Upper lobe of right lung (tissue), 1 donor: Measurements from ENCODE around the gene COQ4. TPM values are rescaled to one million over a fixed set of nuclear protein-coding genes. Genes with fewer than 3 reads are reported as not detected.
"Not testable (repeated sequence)": the region's sequence is repeated elsewhere in the genome, so short reads cannot be mapped to it uniquely, and the experiment has no call there.

Experiments used
- ATAC-seq: fragments of 200-7000 bp; cut with Tn5 transposase; one replicate; pipeline ENCODE4 v1.9.1; 2020; ENCODE audit warnings: mild to moderate bottlenecking, moderate library complexity
- DNase-seq: peaks from one replicate; pipeline ENCODE4 v3.0.0-alpha.2; 2020
- H3K27ac ChIP-seq: fragments of 200-600 bp; one replicate; pipeline ENCODE4 v1.8.0; 2022
- H3K27me3 ChIP-seq: fragments of 200-600 bp; one replicate; pipeline ENCODE4 v1.8.0; 2022; ENCODE audit warnings: mild to moderate bottlenecking
- H3K36me3 ChIP-seq: fragments of 200-600 bp; one replicate; pipeline ENCODE4 v1.8.0; 2022
- H3K4me1 ChIP-seq: fragments of 200-600 bp; one replicate; pipeline ENCODE4 v1.8.0; 2022
- H3K4me3 ChIP-seq: fragments of 200-600 bp; one replicate; pipeline ENCODE4 v1.8.0; 2022; ENCODE audit warnings: mild to moderate bottlenecking
- H3K9me3 ChIP-seq: fragments of 200-600 bp; one replicate; pipeline ENCODE4 v1.8.0; 2022
- CTCF ChIP-seq: fragments of 200-600 bp; IDR thresholded peaks from one replicate; pipeline ENCODE4 v1.8.0; 2022; ENCODE audit warnings: antibody characterized with exemption
- intact Hi-C: fragments of 100-400 bp; cut with DNase I; formaldehyde crosslinking; loops from one replicate; pipeline ENCODE4 v1.11.0; 2022
- total RNA-seq: library from RNA; stranded (reverse); fragmentation: NEBNext Ultra II Directional; extraction: Animal tissue kit (Norgen Biotek cat#: 25700); gene quantifications from one replicate; pipeline ENCODE4 v1.2.1, GENCODE V29; 2021
- donor health status: DM: no; HTN: yes; CAD: no; lungs with severe emphysema.

The COQ4 gene
- total RNA-seq, 1 donor from 2014 or later, result 31.0 TPM

DNA sequence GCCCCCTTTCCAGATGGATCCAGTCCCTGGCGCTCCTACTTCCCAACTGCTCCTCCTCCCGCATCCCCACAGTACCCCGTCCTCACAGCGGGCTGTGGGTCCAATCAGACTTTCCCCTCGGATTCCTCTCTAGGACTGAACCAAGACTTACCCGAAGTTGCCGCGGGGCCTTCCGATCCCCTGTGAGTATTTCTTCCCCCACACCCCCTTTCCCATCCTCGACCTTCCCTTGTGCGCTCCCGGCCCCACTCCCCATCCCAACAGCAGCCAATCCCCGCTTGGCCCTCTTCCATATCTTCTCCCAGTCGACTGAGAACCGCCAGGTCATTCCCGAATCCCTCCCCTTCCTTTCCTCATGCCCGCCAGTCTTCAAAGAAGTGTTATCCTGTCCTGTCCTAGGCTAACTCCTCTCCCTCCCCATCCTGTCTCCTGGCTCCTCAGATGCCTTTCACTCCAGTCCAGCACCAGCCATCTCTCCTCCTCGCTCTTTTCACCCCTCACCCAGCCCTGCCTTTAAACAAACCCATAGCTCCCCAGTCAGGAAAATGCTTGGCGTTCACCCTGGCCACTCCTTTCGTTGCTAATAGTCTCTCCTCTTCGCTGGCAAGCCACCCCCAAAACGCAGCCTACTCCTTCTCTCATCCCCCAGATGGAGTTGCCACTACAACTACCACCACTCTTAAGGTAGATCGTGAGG is 45.9 kb upstream of the COQ4 start:
- Histone ChIP-seq H3K27ac (peak overlapping the region; percentile 86), H3K4me3 (peak overlapping the region; percentile 90), H3K27me3 (no peaks in the 10 kb centered on the region), H3K36me3 (peaks cover 16% of the 10 kb centered on the region), H3K4me1 (peaks cover 31% of the 10 kb centered on the region), H3K9me3 (no peaks in the 10 kb centered on the region)
- ATAC-seq (peak; percentile 2), DNase-seq (no peak)
- intact Hi-C loops, result no loop called here
- no peak for TF ChIP-seq CTCF

GRCh38 chr9:128279088-128280073 is 43.3 kb upstream of the COQ4 start:
- H3K36me3 ChIP-seq, ATAC-seq, DNase-seq, H3K9me3 ChIP-seq, intact Hi-C loops, H3K27me3 ChIP-seq: not testable (repeated sequence)
- Histone ChIP-seq H3K4me1 (peaks cover 29% of the 10 kb centered on the region), H3K4me3 (peak overlapping the region; percentile 11), H3K27ac (peak overlapping the region; percentile 70)

- peaks cover under 1% of the 10 kb centered on the region for H3K36me3 ChIP-seq
- intact Hi-C loops, result no loop called here
- no peak for DNase-seq
- ATAC-seq, result no peak
- peaks cover 23% of the 10 kb centered on the region for H3K4me1 ChIP-seq
- H3K9me3 ChIP-seq, result no peaks in the 10 kb centered on the region
- no peak for TF ChIP-seq CTCF
- peak overlapping the region; percentile 70 for H3K27ac ChIP-seq
- no peaks in the 10 kb centered on the region for H3K27me3 ChIP-seq
- H3K4me3 ChIP-seq, result no peak overlapping the region
These were observed 42.5 kb upstream of the COQ4 start for GRCh38 chr9:128280084-128280622.

DNA sequence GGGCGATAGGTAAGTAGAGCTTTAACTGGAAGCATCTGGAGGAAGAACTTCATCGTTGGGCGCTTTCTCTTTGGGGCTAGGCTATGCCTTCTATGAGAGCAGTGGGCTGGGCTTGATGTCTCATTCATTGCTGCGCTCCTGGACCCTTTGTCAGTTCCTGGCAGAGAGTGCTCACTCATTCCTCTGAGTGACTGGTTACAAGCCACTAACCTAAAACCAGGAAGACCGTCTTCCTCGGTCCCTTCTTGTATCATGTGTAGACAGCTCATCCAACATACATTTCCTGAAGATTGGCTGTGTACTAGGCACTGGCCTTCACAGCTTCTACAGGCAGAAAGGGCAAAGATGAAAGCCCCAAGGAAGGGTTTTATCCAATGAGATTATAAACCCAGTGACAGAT is 40.1 kb upstream of the COQ4 start:
- no peak overlapping the region for H3K27ac ChIP-seq
- H3K4me1 ChIP-seq, result peaks cover 15% of the 10 kb centered on the region
- ATAC-seq, result no peak
- no peaks in the 10 kb centered on the region for H3K9me3 ChIP-seq
- H3K4me3 ChIP-seq, result no peak overlapping the region
- H3K27me3 ChIP-seq, result no peaks in the 10 kb centered on the region
- no peak for DNase-seq
- no peak for TF ChIP-seq CTCF
- intact Hi-C loops, result no loop called here
- H3K36me3 ChIP-seq, result peaks cover 15% of the 10 kb centered on the region

- Histone ChIP-seq H3K4me1 (no peaks in the 10 kb centered on the region), H3K36me3 (peaks cover 22% of the 10 kb centered on the region), H3K9me3 (no peaks in the 10 kb centered on the region), H3K4me3 (no peak overlapping the region), H3K27ac (no peak overlapping the region), H3K27me3 (no peaks in the 10 kb centered on the region)
- intact Hi-C loops, result no loop called here
- DNase-seq (no peak), ATAC-seq (no peak)
- no peak for TF ChIP-seq CTCF
These were observed 37.4 kb upstream of the COQ4 start for GRCh38 chr9:128285033-128285784.
